T-helper 2 cell treated with Interferon-gamma antibody and Interleukin-4, amounts not matched to agents 100 ng/mL and 5 ng/mL, for 36 hours (primary cell): ENCODE results near the gene C12orf43. TPM values are rescaled to one million over a fixed set of nuclear protein-coding genes. Genes with fewer than 3 reads are reported as not detected.
"Not testable (repeated sequence)": the region's sequence is repeated elsewhere in the genome, so short reads cannot be mapped to it uniquely, and the experiment has no call there.

ENCODE experiments used
- intact Hi-C: fragments of 100-400 bp; cut with micrococcal nuclease; formaldehyde crosslinking; loops from one replicate; pipeline ENCODE4 v1.15.1; 2023
- total RNA-seq: library from RNA; stranded (reverse); gene quantifications from 2 replicates; pipeline ENCODE4 v1.2.3, GENCODE V29; 2022

C12orf43 gene
- total RNA-seq = 23.2 and 26.1 TPM in 2 replicates

- intact Hi-C loops = loop anchor here (1.0 to 5.0 kb wide), 3 partner anchors 23 to 196 kb away; partner anchors contain the start of genes OASL and P2RX4
These were observed at the start of gene C12orf43 for GRCh38 chr12:121015825-121016766. Gene C12orf43 (minus strand): TSS chr12:121016487. CDS start chr12:121016474, 13 bp downstream.

GRCh38 chr12:121065345-121065744 lies 49.1 kb upstream of the C12orf43 start:
- intact Hi-C loops = no loop called here

- intact Hi-C loops = not testable (repeated sequence)
These were observed 48.3 kb upstream of the C12orf43 start for GRCh38 chr12:121064586-121064985.

GRCh38 chr12:121064116-121064515 lies 47.8 kb upstream of the C12orf43 start:
- intact Hi-C loops = no loop called here

GRCh38 chr12:121062391-121063045 lies 46.2 kb upstream of the C12orf43 start:
- intact Hi-C loops = no loop called here

- intact Hi-C loops = no loop called here
These were observed 45.5 kb upstream of the C12orf43 start for GRCh38 chr12:121061831-121062230.

- intact Hi-C loops = loop anchor here (1.0 kb wide), 6 partner anchors 21 to 170 kb away; partner anchors contain the start of genes C12orf43 and OASL
These were observed 44.1 kb upstream of the C12orf43 start for GRCh38 chr12:121060149-121061001.

- intact Hi-C loops = no loop called here
These were observed 43.0 kb upstream of the C12orf43 start for GRCh38 chr12:121059031-121059898.

GRCh38 chr12:121057794-121058193 lies 41.5 kb upstream of the C12orf43 start:
- intact Hi-C loops = no loop called here

- intact Hi-C loops = no loop called here
These were observed 37.4 kb upstream of the C12orf43 start for GRCh38 chr12:121053706-121054105.

- intact Hi-C loops = no loop called here
These were observed 34.4 kb upstream of the C12orf43 start for GRCh38 chr12:121050725-121051124.

- intact Hi-C loops = no loop called here
These were observed 32.2 kb upstream of the C12orf43 start for GRCh38 chr12:121048442-121048841.

- intact Hi-C loops = not testable (repeated sequence)
These were observed 31.1 kb upstream of the C12orf43 start for GRCh38 chr12:121047400-121047799.

- intact Hi-C loops = no loop called here
These were observed 26.8 kb upstream of the C12orf43 start for GRCh38 chr12:121043067-121043466.

GRCh38 chr12:121038861-121039668 lies 22.8 kb upstream of the C12orf43 start, which contains the start of gene OASL:
Gene OASL (minus strand): TSS chr12:121039246. CDS start chr12:121038971, 275 bp downstream.
- intact Hi-C loops = loop anchor here (1.0 kb wide), 2 partner anchors 21 to 23 kb away; partner anchors contain the start of gene C12orf43

- intact Hi-C loops = no loop called here
These were observed 20.6 kb upstream of the C12orf43 start for GRCh38 chr12:121036810-121037326.

GRCh38 chr12:121034616-121035305 lies 18.5 kb upstream of the C12orf43 start:
- intact Hi-C loops = no loop called here

GRCh38 chr12:121033625-121034349 lies 17.5 kb upstream of the C12orf43 start:
- intact Hi-C loops = no loop called here
